ENCODE data around the gene SORCS3. TPM values are rescaled to one million over a fixed set of nuclear protein-coding genes. Genes with fewer than 3 reads are reported as not detected.

The SORCS3 gene
- total and polyA plus RNA-seq, 2 donors (not counting 1 experiment from before 2014, with no cell fraction given) = not detected

- Histone ChIP-seq H4K20me1 (ENCODE audit: control insufficient read depth, insufficient read depth, low read length, poor library complexity, severe bottlenecking) (no peaks in the 10 kb centered on the region), H3K27ac (ENCODE audit: low read length in 2 of 2) (no peak overlapping the region), H2AFZ (ENCODE audit: insufficient read depth, low read depth, low read length, poor library complexity, severe bottlenecking) (no peak overlapping the region), H3K4me2 (replicated peaks; ENCODE audit: low read depth, low read length, poor library complexity, severe bottlenecking) (no peak overlapping the region), H3K27me3 (replicated peaks in 1 of 4; ENCODE audit: control extremely low read depth in 1 of 4, control insufficient read depth in 3 of 4, insufficient read depth in 4 of 4, low read length in 3 of 4) (no peaks in the 10 kb centered on the region), H3K79me2 (ENCODE audit: control insufficient read depth, insufficient read depth, low read length) (no peaks in the 10 kb centered on the region), H3K4me1 (ENCODE audit: control insufficient read depth in 2 of 2, insufficient read depth in 2 of 2, low read length in 2 of 2) (no peaks in the 10 kb centered on the region), H3K9me3 (ENCODE audit: control extremely low read depth in 1 of 3, control insufficient read depth in 2 of 3, insufficient read depth in 1 of 3, low read length in 2 of 3) (no peaks in the 10 kb centered on the region), H3K4me3 (ENCODE audit: control extremely low read depth in 1 of 5, extremely low read depth in 1 of 5, insufficient read depth in 1 of 5, low read depth in 2 of 5, low read length in 4 of 5) (no peak overlapping the region), H3K36me3 (replicated peaks in 1 of 2; ENCODE audit: control extremely low read depth in 1 of 2, control insufficient read depth in 1 of 2, extremely low read depth in 1 of 2, insufficient read depth in 2 of 2, low read length in 1 of 2) (no peaks in the 10 kb centered on the region), H3K9ac (ENCODE audit: low read length) (no peak overlapping the region)
- Mint-ChIP-seq H3K27ac (no peak overlapping the region), H3K4me3 (no peak overlapping the region), H3K4me1 (no peaks in the 10 kb centered on the region), H3K27me3 (no peaks in the 10 kb centered on the region), H3K9me3 (ENCODE audit: insufficient read depth) (no peaks in the 10 kb centered on the region)
- DNase-seq (no peak), ATAC-seq (ENCODE audit: low read depth) (no peak)
- TF ChIP-seq EZH2 (IDR thresholded peaks at IDR 0.05; ENCODE audit: borderline replicate concordance, insufficient read depth, low read depth, low read length, poor library complexity, severe bottlenecking) (no peak), CTCF (IDR thresholded peaks at IDR 0.05) (no peak)
- 38% methylated on average over 1 of the region's 3 CpGs for WGBS (ENCODE audit: insufficient coverage)
- intact Hi-C loops (cut with micrococcal nuclease) = no loop called here
- POLR2A ChIA-PET = no interaction called here
- CTCF ChIA-PET = no interaction called here
Measured at GRCh38 chr10:104906112-104906511, 265.0 kb downstream of the SORCS3 start.

GRCh38 chr10:104907521-104907920, 266.4 kb downstream of the SORCS3 start:
- Histone ChIP-seq H3K27ac (ENCODE audit: low read length in 2 of 2) (no peak overlapping the region), H4K20me1 (ENCODE audit: control insufficient read depth, insufficient read depth, low read length, poor library complexity, severe bottlenecking) (no peaks in the 10 kb centered on the region), H2AFZ (ENCODE audit: insufficient read depth, low read depth, low read length, poor library complexity, severe bottlenecking) (no peak overlapping the region), H3K79me2 (ENCODE audit: control insufficient read depth, insufficient read depth, low read length) (no peaks in the 10 kb centered on the region), H3K27me3 (replicated peaks in 1 of 4; ENCODE audit: control extremely low read depth in 1 of 4, control insufficient read depth in 3 of 4, insufficient read depth in 4 of 4, low read length in 3 of 4) (no peaks in the 10 kb centered on the region), H3K4me2 (replicated peaks; ENCODE audit: low read depth, low read length, poor library complexity, severe bottlenecking) (no peak overlapping the region), H3K9ac (ENCODE audit: low read length) (no peak overlapping the region), H3K9me3 (ENCODE audit: control extremely low read depth in 1 of 3, control insufficient read depth in 2 of 3, insufficient read depth in 1 of 3, low read length in 2 of 3) (no peaks in the 10 kb centered on the region), H3K4me1 (ENCODE audit: control insufficient read depth in 2 of 2, insufficient read depth in 2 of 2, low read length in 2 of 2) (no peaks in the 10 kb centered on the region), H3K4me3 (ENCODE audit: control extremely low read depth in 1 of 5, extremely low read depth in 1 of 5, insufficient read depth in 1 of 5, low read depth in 2 of 5, low read length in 4 of 5) (no peak overlapping the region), H3K36me3 (replicated peaks in 1 of 2; ENCODE audit: control extremely low read depth in 1 of 2, control insufficient read depth in 1 of 2, extremely low read depth in 1 of 2, insufficient read depth in 2 of 2, low read length in 1 of 2) (no peaks in the 10 kb centered on the region)
- H3K4me1 Mint-ChIP-seq = no peaks in the 10 kb centered on the region
- H3K9me3 Mint-ChIP-seq (ENCODE audit: insufficient read depth) = no peaks in the 10 kb centered on the region
- TF ChIP-seq CTCF (IDR thresholded peaks at IDR 0.05) = no peak
- no peak for TF ChIP-seq EZH2 (IDR thresholded peaks at IDR 0.05; ENCODE audit: borderline replicate concordance, insufficient read depth, low read depth, low read length, poor library complexity, severe bottlenecking)
- ATAC-seq (ENCODE audit: low read depth) (no peak), DNase-seq (no peak)
- no peak overlapping the region for H3K27ac Mint-ChIP-seq
- no peak overlapping the region for H3K4me3 Mint-ChIP-seq
- POLR2A ChIA-PET = no interaction called here
- no peaks in the 10 kb centered on the region for H3K27me3 Mint-ChIP-seq
- 84% methylated on average over 3 of the region's 4 CpGs for WGBS (ENCODE audit: insufficient coverage)
- intact Hi-C loops (cut with micrococcal nuclease) = no loop called here
- CTCF ChIA-PET = no interaction called here

All from B cell (primary cell).